ENCODE data around the gene SH3BGRL3. TPM values are rescaled to one million over a fixed set of nuclear protein-coding genes. Genes with fewer than 3 reads are reported as not detected.
"Not testable (repeated sequence)": the region's sequence is repeated elsewhere in the genome, so short reads cannot be mapped to it uniquely, and the experiment has no call there.

SH3BGRL3 gene
- total RNA-seq, 6 donors from 2014 or later = 39.1 to 271 (median 156) TPM

DNA sequence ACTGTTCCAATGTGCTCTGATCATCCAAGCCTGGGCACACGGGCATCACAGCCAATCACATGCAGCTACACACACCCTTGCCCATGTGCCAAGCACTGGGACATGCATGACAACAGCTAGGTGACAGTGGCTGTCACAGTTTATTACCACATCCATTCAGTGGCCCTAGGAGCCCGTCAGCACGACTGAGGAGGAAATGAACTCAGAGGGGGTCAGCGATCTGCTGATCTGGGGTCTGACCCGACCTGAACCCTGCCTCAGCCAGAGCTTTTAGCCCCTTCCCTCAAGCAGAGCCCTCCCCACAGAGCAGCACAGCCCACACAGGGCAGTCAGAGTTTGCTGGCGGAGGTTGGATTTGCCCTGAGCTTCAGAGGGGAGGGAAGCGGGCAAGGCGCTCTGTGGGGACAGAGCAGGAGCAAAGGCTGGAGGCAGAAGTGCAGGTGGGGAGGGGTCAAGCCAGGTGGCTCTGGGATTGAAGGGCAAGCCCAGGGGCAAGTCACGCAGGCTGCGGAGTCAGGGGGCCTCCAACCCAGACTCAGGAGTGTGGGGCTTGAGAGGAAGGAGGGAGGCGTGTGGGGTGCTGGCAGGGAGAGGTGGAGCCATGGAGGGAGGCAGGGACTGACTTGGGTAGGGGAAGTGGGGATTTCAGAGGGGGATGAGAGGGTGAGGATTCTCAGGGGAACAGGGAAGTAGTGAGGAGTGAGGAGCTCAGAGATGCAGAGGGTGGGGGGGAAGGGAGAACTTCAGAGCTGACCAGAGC lies 10.4 kb downstream of the SH3BGRL3 start:
- no peak overlapping the region for H3K4me3 ChIP-seq
- 56 to 70% methylated on average over 11 of the region's 11 CpGs for WGBS, 2 donors
- DNase-seq (peak in 1 of 2 donors; percentile 44), ATAC-seq (ENCODE audit: low FRiP score in 2 of 2) (peak; percentile 5 to 35)
- peak in 1 of 4 donors; percentile 18 for TF ChIP-seq POLR2A (IDR thresholded peaks at IDR 0.05)
- TF ChIP-seq, protein P1, sequence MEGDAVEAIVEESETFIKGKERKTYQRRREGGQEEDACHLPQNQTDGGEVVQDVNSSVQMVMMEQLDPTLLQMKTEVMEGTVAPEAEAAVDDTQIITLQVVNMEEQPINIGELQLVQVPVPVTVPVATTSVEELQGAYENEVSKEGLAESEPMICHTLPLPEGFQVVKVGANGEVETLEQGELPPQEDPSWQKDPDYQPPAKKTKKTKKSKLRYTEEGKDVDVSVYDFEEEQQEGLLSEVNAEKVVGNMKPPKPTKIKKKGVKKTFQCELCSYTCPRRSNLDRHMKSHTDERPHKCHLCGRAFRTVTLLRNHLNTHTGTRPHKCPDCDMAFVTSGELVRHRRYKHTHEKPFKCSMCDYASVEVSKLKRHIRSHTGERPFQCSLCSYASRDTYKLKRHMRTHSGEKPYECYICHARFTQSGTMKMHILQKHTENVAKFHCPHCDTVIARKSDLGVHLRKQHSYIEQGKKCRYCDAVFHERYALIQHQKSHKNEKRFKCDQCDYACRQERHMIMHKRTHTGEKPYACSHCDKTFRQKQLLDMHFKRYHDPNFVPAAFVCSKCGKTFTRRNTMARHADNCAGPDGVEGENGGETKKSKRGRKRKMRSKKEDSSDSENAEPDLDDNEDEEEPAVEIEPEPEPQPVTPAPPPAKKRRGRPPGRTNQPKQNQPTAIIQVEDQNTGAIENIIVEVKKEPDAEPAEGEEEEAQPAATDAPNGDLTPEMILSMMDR (IDR thresholded peaks at IDR 0.05) = no peak
- peak in 1 of 2 donors; percentile 5 for TF ChIP-seq POLR2AphosphoS5 (IDR thresholded peaks at IDR 0.05)
- H3K27ac ChIP-seq = peak overlapping the region; percentile 78 to 97 (median 84)
- H3K9me3 ChIP-seq = no peaks in the 10 kb centered on the region
- no peaks in the 10 kb centered on the region for H3K36me3 ChIP-seq
- H3K4me1 ChIP-seq = peaks cover 8 to 61% (median 52%) of the 10 kb centered on the region in 4 donors
- H3K27me3 ChIP-seq = no peaks in the 10 kb centered on the region

- TF ChIP-seq POLR2A (IDR thresholded peaks at IDR 0.05) (no peak), EP300 (IDR thresholded peaks at IDR 0.05) (no peak), POLR2AphosphoS5 (IDR thresholded peaks at IDR 0.05) (no peak)
- TF ChIP-seq, protein P1 (IDR thresholded peaks at IDR 0.05) = no peak
- WGBS, 2 donors = 45 to 76% methylated on average over 2 to 11 of the region's 11 CpGs
- H3K36me3 ChIP-seq = no peaks in the 10 kb centered on the region
- ATAC-seq (ENCODE audit: low FRiP score in 2 of 2) = peak in 1 of 2 donors; percentile 7
- peaks cover 8 to 55% (median 47%) of the 10 kb centered on the region in 4 donors for H3K4me1 ChIP-seq
- H3K9me3 ChIP-seq = no peaks in the 10 kb centered on the region
- peak overlapping the region; percentile 78 to 97 (median 84) for H3K27ac ChIP-seq
- no peaks in the 10 kb centered on the region for H3K27me3 ChIP-seq
- DNase-seq = peak in 1 of 2 donors; percentile 58
- no peak overlapping the region for H3K4me3 ChIP-seq
These were observed 11.0 kb downstream of the SH3BGRL3 start for GRCh38 chr1:26290882-26291261.

- no peaks in the 10 kb centered on the region for H3K27me3 ChIP-seq
- H3K27ac ChIP-seq = peak overlapping the region in 3 of 4 donors; percentile 80 to 97 (median 89)
- TF ChIP-seq POLR2A (IDR thresholded peaks at IDR 0.05) (no peak), POLR2AphosphoS5 (IDR thresholded peaks at IDR 0.05) (no peak), EP300 (IDR thresholded peaks at IDR 0.05) (no peak)
- TF ChIP-seq, protein P1 (IDR thresholded peaks at IDR 0.05) = no peak
- DNase-seq (peak in 1 of 2 donors; percentile 57), ATAC-seq (ENCODE audit: low FRiP score in 2 of 2) (no peak)
- H3K9me3 ChIP-seq = no peaks in the 10 kb centered on the region
- no peak overlapping the region for H3K4me3 ChIP-seq
- WGBS, 2 donors = 100% methylated on average over 2 to 3 of the region's 3 CpGs
- peaks cover 0 to 4% (median 1%) of the 10 kb centered on the region in 4 donors for H3K36me3 ChIP-seq
- H3K4me1 ChIP-seq = peaks cover 3 to 50% (median 45%) of the 10 kb centered on the region in 4 donors
These were observed 11.5 kb downstream of the SH3BGRL3 start for GRCh38 chr1:26291433-26291832.

- DNase-seq (no peak), ATAC-seq (ENCODE audit: low FRiP score in 2 of 2) (no peak)
- TF ChIP-seq, protein P1 (IDR thresholded peaks at IDR 0.05) = no peak
- no peak for TF ChIP-seq POLR2A (IDR thresholded peaks at IDR 0.05)
- TF ChIP-seq POLR2AphosphoS5 (IDR thresholded peaks at IDR 0.05) = no peak
- no peak for TF ChIP-seq EP300 (IDR thresholded peaks at IDR 0.05)
- H3K27ac ChIP-seq = peak overlapping the region in 2 of 4 donors; percentile 89 to 97
- H3K9me3 ChIP-seq = no peaks in the 10 kb centered on the region
- WGBS, 2 donors = 89 to 91% methylated on average over 4 of the region's 4 CpGs
- no peaks in the 10 kb centered on the region for H3K27me3 ChIP-seq
- H3K4me1 ChIP-seq = peaks cover 3 to 45% (median 42%) of the 10 kb centered on the region in 4 donors
- no peak overlapping the region for H3K4me3 ChIP-seq
- H3K36me3 ChIP-seq = peaks cover 0 to 9% (median 3%) of the 10 kb centered on the region in 4 donors
These were observed 12.1 kb downstream of the SH3BGRL3 start for GRCh38 chr1:26291939-26292338.

- peaks cover 3 to 38% (median 36%) of the 10 kb centered on the region in 4 donors for H3K4me1 ChIP-seq
- peaks cover 0 to 11% (median 3%) of the 10 kb centered on the region in 4 donors for H3K36me3 ChIP-seq
- not testable (repeated sequence) for H3K27ac ChIP-seq; H3K9me3 ChIP-seq; H3K27me3 ChIP-seq; ATAC-seq (ENCODE audit: low FRiP score in 2 of 2); H3K4me3 ChIP-seq; DNase-seq
- 79 to 94% methylated on average over 4 to 5 of the region's 5 CpGs for WGBS, 2 donors
These were observed 12.8 kb downstream of the SH3BGRL3 start for GRCh38 chr1:26292735-26293134.
